Erythroblast (primary cell): ENCODE data around the gene CDHR5.

Source experiments
- DNase-seq, 2 experiments: peaks; one replicate each; lab custom pipeline; 2025; lab: John Stamatoyannopoulos, UW
- GATA1 ChIP-seq: IDR thresholded peaks from 2 replicates; pipeline ENCODE4 v1.6.1; 2011; ENCODE audit warnings: low read depth, mild to moderate bottlenecking, control low read depth, low read length, moderate library complexity
- POLR2A ChIP-seq: IDR thresholded peaks from 2 replicates; pipeline ENCODE4 v1.6.1; 2011; ENCODE audit warnings: mild to moderate bottlenecking, low read length

CDHR5 gene

DNA sequence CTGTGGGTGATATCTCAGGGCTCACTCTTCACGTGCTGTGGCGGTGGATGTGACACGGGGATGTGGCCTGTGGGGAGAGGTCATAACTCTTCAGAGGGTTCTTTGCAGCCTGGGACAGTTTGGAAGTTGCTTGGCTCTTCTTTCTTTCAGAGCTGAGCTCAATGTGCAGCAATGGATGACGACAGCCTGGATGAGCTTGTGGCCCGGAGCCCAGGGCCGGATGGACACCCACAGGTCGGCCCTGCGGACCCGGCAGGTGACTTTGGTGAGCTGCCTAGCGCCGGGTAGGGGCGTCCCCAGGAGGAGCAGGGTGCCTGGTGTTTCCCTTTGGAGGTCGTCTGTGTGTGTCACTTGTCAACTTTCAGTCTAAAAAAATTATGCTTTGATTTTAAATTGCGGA is 43.4 kb downstream of the CDHR5 start:
- TF ChIP-seq POLR2A: no peak

GRCh38 chr11:579830-580601 is 44.7 kb downstream of the CDHR5 start:
- TF ChIP-seq GATA1: no peak
- TF ChIP-seq POLR2A: no peak
- no peak for DNase-seq

More for the DNA sequence above, 43.4 kb downstream of the CDHR5 start:
- DNase-seq: no peak

DNA sequence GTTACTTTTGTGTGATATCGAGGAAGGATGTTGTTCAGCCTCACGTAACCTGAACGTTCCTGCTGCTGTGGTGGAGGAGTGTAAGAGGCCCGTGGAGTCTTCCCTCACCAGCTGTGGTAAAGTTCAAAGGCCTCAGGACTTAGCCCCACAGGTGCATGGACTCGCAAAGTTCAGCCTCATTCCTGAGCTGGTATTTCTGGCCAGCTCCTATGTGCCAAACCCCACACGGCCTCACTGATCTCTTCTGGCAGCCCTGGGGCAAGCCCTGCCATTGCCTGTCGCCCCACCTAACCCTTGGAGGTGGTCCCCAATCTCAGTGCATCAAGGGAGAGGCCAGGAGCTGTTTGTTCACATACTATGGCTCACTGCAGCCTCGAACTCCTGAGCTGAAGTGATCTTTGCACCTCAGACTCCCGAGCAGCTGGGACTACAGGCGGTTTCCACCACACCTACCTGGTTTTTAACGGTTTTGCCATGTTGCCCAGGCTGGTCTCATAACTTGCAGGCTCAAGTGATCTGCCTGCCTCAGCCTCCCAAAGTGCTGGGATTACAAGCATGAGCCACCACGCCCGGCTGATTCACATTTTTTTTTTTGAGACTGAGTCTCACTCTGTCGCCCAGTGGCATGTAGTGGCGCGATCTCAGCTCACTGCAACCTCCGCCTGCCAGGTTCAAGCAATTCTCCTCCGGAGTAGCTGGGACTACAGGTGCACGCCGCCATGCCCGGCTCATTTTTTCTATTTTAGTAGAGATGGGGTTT is 46.3 kb downstream of the CDHR5 start:
- no peak for DNase-seq
- TF ChIP-seq POLR2A (no peak), GATA1 (no peak)

GRCh38 chr11:577611-577894 is 47.2 kb downstream of the CDHR5 start:
- no peak for TF ChIP-seq GATA1
- TF ChIP-seq POLR2A: no peak
- DNase-seq: no peak

- DNase-seq: peak; percentile 66 to 75
- TF ChIP-seq GATA1: no peak
- TF ChIP-seq POLR2A: no peak
These were observed 47.7 kb downstream of the CDHR5 start for GRCh38 chr11:576811-577610.

DNA sequence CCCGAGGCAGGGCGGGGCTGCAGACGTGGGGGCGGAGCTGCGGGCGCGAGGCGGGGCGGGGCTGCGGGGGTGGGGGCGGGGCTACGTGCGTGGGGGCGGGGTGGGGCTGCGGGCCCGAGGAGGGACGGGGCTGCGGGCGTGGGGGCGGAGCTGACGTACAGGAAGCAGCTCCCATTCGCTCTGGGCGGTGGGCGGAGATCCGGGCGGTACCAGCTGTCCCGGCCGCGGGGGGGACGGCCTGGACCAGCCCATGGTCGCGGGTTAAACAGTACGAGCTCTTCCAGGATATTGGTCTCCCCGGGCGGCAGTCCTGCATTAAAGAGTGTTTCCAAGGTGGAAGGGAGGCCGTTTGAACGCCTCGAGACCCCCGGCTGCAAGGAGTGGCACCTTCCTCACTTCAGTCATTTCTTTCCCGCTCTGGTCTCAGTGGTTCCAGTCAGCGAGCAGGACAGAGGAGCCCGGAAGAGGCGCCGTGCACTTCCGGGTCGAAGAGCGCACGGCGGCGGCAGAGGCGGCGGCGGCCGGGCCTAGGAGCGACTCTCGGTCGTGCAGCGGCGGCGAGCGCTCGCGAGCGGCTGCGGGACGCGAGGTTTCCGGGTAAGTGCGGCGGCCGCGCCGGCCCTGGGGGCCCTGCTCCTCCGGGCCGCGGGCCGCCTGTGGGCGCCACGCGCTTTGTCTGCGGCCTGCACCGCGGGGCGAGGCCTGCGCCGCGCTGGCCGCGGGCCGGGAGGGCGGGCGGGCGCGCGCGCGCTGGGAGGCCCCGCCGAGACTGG is 48.6 kb downstream of the CDHR5 start, which contains the start of gene PHRF1:
Gene PHRF1, plus strand, starts transcription at position 475 of the 773 bp plus-strand sequence. CDS start 5,043 bp downstream, outside the sequence.
- peak; percentile 98 to 99 for DNase-seq
- TF ChIP-seq GATA1: no peak
- TF ChIP-seq POLR2A: peak; percentile 76

GRCh38 chr11:575313-575995 is 49.3 kb downstream of the CDHR5 start:
- DNase-seq: no peak
- TF ChIP-seq POLR2A (no peak), GATA1 (no peak)

DNA sequence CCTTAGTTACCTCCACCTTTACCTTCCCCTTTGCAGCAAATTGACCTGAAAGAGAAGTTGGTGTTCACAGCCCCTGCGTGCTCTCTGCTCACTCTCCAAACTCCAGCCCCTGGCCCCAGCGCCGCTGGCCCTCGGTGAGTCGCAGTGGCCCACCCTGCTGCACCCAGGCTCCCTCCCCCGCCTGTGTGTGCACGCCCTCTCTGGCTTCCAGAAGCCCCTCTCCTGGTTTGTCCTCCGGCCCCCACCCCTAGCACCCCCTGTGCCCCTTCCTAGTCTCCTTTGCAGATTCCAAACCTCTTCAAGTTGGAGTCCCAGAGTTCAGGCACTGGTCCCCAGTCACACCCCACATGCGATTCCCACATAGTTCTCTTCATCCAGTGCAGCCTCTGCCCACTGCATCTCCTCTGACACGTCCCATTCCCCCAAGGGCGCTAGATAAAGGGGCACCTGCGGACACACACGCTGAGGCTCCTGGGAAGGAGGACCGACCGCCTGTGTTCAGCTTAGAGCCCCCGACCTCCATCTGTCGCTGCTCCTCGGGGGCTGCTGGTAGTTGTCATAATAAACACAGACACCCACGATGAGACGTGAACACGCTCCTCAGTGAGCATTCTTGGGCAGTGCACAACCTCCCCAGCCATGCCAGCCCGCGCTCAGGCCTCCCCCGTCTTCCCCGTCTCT is 50.0 kb downstream of the CDHR5 start:
- peak; percentile 42 to 59 for DNase-seq

DNA sequence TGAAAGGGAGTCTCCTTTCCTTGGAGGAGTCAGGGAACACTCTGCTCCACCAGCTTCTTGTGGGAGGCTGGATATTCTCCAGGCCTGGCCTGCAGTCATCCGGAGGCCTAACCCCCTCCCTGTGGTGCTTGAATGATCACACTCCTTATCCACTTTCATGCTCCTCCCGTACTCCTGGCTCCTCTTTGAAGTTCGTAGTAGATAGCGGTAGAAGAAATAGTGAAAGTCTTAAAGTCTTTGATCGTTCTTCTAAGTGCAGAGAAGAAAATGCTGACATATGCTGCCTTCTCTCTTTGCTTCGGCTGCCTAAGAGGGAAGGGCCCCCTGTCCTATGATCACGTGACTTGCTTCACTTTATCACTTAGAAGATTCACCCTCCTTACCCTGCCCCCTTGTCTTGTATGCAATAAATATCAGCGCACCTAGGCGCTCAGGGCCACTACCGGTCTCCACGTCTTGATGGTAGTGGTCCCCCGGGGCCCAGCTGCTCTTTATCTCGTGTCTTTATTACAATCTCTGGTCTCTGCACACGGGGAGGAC is 50.7 kb downstream of the CDHR5 start:
- DNase-seq: peak; percentile 68 to 69

More for the DNA sequence above, 50.0 kb downstream of the CDHR5 start:
- TF ChIP-seq POLR2A: no peak
- no peak for TF ChIP-seq GATA1

DNA sequence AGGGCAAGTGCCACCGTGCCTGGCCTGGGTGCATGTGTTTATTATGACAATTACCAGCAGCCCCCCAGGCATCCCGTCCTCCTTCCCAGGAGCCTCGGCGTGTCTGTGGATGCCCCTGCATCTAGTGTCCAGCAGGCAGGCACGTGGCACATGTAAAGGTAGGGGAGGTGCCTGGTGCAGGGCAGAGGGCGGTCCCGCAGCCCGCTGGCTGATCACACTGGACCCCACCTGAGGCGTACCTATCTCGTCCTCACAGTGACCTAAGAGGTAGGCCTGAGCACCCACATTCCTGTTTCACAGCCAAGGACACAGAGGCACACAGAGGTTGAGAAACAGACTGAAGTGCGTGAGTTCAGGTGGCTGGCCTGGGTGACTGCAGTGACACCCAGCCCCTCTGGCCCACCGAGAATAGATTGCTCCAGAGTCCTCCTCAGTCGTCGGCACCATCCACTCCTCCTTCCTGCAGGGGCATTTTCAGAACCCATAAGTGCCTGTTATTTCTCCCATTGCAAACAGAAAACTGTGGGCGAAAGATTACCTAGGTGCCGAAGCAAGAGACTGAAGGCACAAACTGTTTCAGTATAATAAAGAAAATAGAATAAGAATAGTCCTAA is 51.5 kb downstream of the CDHR5 start:
- DNase-seq: no peak
- no peak for TF ChIP-seq POLR2A
- no peak for TF ChIP-seq GATA1

- TF ChIP-seq GATA1: no peak
- no peak for TF ChIP-seq POLR2A
These were observed 53.0 kb downstream of the CDHR5 start for GRCh38 chr11:571802-572185.

More at GRCh38 chr11:571802-572185, 53.0 kb downstream of the CDHR5 start:
- DNase-seq: no peak
